Measurements from ENCODE around the gene STX18.
"Not testable (repeated sequence)": the region's sequence is repeated elsewhere in the genome, so short reads cannot be mapped to it uniquely, and the experiment has no call there.

Gene STX18

DNA sequence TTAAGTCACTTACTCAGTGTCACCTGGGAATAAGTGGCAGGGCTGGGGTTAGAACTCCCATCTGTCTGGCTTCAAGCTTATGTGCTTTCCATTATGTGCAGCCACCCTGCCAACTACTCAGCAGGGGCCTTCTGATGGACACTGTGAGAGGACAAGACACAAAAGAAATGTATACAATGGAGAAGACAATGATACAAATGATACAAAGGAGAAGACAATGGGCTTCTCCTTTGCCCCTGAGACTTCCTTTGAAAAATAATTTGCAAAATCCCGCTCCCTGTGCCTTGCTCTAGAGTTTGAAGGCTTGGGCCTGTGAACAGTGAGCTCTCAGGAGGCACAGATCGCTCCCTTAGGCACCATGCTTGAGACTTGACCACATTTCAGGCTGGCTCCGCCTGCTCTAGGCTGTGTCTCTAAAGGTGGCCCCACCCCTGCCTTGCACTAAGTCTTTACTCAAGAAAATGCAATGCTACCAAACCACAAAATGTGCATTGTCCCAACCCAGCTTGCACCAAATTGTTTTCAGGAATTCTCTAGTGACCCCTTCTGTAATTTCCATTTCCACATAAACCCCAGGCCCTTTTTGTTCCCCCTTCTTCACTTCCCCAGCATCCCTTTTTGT, 27.1 kb upstream of the STX18 start:
- TF ChIP-seq, protein P1, sequence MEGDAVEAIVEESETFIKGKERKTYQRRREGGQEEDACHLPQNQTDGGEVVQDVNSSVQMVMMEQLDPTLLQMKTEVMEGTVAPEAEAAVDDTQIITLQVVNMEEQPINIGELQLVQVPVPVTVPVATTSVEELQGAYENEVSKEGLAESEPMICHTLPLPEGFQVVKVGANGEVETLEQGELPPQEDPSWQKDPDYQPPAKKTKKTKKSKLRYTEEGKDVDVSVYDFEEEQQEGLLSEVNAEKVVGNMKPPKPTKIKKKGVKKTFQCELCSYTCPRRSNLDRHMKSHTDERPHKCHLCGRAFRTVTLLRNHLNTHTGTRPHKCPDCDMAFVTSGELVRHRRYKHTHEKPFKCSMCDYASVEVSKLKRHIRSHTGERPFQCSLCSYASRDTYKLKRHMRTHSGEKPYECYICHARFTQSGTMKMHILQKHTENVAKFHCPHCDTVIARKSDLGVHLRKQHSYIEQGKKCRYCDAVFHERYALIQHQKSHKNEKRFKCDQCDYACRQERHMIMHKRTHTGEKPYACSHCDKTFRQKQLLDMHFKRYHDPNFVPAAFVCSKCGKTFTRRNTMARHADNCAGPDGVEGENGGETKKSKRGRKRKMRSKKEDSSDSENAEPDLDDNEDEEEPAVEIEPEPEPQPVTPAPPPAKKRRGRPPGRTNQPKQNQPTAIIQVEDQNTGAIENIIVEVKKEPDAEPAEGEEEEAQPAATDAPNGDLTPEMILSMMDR (IDR thresholded peaks at IDR 0.05; ENCODE audit: extremely low read depth, missing control alignments), result no peak
- no peak for DNase-seq (ENCODE audit: low spot score)

DNA sequence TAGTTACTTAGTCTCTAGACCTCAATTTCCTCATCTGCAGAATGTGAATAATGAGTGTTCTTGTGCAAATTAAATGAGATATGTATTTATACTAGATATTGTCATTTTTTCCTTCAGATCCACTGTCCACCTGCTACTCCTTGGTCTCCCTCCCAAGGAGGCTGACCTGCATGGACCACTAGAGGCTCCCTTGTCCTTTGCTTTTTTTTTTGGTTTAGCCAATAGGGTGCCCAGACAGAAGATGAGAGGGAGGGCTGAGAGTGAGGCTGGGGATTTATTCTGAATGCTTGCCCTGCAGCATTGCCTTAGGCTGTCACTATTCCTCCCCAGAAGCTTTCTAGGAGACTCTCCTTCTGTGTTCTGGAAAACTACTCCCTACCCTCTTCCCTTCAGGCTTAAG, 24.5 kb upstream of the STX18 start:
- not testable (repeated sequence) for DNase-seq (ENCODE audit: low spot score)

DNA sequence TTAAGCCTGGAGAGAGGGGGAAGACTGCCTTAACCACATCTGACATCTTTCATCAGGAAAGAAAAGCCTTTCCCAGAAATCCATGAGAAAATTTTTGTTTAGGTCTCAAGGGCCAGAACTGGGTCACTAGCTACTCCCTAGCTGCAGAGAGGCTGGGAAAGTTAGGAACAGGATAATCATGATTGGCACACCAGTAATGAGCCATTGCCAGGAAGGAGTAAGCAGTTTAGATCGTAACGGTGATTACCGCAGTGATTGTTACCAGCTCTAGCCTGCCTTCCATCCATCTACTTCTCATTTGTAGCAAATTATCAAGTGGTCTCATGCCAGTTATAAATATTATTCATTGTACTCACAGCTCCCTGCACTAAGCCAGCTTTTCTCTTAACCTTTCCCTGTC, 22.7 kb upstream of the STX18 start:
- no peak for DNase-seq (ENCODE audit: low spot score)
- TF ChIP-seq, protein P1 (IDR thresholded peaks at IDR 0.05; ENCODE audit: extremely low read depth, missing control alignments), result no peak

DNA sequence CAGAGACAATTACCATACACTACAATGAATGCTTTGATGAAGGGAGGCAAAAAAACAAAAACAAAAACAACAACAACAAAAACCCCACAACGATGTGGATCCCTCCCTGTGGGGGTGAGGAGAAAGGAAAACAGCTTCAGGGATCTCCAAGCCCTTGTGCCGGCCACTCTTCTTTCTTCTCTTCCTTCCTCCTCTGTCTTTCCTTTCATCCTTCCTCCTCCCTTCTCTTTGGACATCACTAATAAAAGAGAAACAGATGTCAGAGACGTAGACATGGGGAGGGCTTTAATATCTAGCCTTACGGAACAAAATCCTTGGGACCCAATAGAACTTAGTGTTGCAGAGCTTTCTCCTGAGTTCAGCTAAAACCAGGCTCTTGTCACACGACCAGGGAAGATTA, 18.8 kb upstream of the STX18 start:
- no peak for DNase-seq (ENCODE audit: low spot score)

DNA sequence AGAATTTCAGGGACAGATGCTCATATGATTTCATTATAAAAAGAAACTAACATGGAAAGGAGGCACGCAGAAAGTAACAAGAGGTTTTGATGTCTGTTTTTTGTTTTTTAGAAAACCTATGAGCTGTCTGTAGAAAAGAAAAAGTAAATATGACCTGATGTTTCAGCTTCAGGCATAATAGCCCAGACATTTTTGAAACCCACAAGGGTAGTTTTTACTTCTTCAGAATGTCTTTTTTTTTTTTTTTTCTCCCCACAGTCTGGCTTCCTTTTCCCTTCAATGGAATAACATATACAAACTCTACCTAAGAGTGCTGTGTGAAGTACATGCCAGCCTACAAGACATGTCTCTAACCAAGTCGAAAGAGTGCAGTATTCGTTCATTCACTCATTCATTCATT, 18.3 kb upstream of the STX18 start:
- TF ChIP-seq, protein P1 (IDR thresholded peaks at IDR 0.05; ENCODE audit: extremely low read depth, missing control alignments), result no peak
- no peak for DNase-seq (ENCODE audit: low spot score)

More for the DNA sequence above, 18.8 kb upstream of the STX18 start:
- TF ChIP-seq, protein P1 (IDR thresholded peaks at IDR 0.05; ENCODE audit: extremely low read depth, missing control alignments), result no peak

DNA sequence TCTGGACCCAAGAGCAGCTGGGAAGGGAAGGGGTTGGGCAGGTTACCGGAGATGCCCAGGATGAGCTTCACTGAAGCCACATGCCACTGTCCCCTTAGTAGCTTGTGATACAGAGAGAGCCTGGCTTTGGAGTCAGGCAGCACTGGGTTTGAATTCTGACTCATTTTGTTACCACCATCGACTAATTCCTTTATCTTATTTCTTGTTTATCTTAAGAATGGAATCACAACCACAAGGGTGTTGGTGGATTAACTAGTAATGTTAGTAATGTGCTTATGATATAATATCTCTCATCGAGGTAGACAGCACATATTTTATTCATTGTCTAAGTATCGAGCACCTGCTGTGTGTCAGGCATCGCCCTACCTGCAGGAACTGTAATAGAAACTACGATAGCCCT, 17.7 kb upstream of the STX18 start:
- TF ChIP-seq, protein P1 (IDR thresholded peaks at IDR 0.05; ENCODE audit: extremely low read depth, missing control alignments), result no peak
- DNase-seq (ENCODE audit: low spot score), result no peak

DNA sequence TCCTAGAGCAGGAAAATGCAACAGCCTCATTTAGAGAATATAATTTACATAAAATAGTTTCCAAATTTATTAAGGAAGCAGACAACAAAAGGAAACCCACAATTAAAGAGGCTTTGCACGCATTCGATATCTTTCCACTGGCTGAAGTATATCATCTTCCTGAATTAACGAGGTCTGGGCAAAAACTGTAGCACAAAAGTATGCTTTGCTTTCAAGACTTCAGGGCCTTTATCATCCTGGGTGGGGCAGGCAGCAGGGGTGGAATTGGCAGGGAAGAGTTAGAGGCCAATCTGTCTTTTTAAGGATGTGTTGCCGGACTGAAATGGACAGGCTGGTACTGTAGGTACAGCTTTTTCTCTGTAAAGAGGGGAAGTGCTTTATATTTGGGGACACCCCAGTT, 17.0 kb upstream of the STX18 start:
- TF ChIP-seq, protein P1 (IDR thresholded peaks at IDR 0.05; ENCODE audit: extremely low read depth, missing control alignments), result no peak
- no peak for DNase-seq (ENCODE audit: low spot score)

DNA sequence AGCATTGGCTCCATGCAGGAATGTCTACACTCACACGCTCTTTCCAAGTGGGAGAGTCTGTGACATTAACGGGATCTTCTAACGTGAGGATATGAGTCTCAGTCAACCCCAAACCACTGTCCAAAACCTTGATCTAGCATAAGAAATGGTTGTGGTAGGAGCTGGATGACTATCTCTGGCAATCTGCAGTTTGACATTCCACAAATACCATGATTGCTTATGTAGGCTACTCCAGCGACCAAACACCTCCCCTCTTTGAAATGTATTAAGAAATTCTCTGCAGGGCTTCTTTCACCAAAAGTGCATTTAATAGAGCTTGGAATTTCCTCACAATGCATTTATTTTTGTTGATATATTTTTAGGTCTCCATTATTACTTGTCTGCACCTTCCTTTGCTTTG, 14.1 kb upstream of the STX18 start:
- TF ChIP-seq, protein P1 (IDR thresholded peaks at IDR 0.05; ENCODE audit: extremely low read depth, missing control alignments), result no peak
- DNase-seq (ENCODE audit: low spot score), result no peak
